GM12892 (cell line): Measurements from ENCODE around the gene KRTAP5-4.
"Not testable (repeated sequence)": the region's sequence is repeated elsewhere in the genome, so short reads cannot be mapped to it uniquely, and the experiment has no call there.

Experiments
- DNase-seq: peaks from one replicate; pipeline ENCODE4 v3.0.0; 2011; ENCODE audit not compliant: insufficient read length
- FAIRE-seq: peaks from 2 replicates; lab custom pipeline; 2011; peaks lifted over from hg19 to GRCh38; lab: Jason Lieb, UNC
- POLR2A ChIP-seq: IDR thresholded peaks from 2 replicates; pipeline ENCODE4 v1.6.1; 2011; ENCODE audit warnings: low read depth, low read length, control low read depth
- POLR2AphosphoS5 ChIP-seq: IDR thresholded peaks from 2 replicates; pipeline ENCODE4 v1.6.1; 2011; ENCODE audit warnings: low read depth, low read length, control low read depth
- TAF1 ChIP-seq: IDR thresholded peaks from 2 replicates; pipeline ENCODE4 v1.6.1; 2011; ENCODE audit warnings: low read depth, mild to moderate bottlenecking, control low read depth, low read length, borderline replicate concordance

KRTAP5-4 gene

GRCh38 chr11:1630271-1630670 is 8.3 kb upstream of the KRTAP5-4 start:
- no peak for DNase-seq
- FAIRE-seq: no peak

DNA sequence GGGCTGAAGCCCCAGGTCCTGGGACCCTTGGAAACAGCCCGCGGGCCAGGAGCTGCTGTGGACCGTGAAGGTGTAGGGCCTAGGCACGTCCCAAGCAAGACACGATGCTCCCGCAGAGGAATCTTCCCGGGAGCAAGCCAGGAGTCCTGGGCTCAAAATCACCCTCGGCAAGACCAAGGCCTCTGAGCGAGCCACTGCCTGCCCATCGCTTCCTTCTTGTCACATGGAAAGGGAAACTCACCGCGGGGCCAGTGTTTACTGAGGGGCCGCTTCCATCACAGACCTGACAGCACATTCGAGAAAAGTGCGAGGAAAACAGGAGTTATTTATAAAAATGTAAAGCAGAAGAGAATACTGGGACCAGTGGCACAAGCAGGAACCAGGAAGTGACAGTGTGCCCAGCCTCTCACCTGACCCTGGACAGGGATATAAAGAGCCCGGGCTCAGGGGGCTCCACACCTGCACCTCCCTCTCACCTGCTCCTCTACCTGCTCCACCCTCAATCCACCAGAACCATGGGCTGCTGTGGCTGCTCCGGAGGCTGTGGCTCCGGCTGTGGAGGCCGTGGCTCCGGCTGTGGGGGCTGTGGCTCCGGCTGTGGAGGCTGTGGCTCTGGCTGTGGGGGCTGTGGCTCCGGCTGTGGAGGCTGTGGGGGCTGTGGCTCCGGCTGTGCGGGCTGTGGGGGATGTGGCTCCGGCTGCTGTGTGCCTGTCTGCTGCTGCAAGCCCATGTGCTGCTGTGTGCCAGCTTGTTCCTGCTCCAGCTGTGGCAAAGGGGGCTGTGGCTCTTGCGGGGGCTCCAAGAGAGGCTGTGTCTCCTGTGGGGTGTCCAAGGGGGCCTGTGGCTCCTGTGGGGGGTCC is 7.6 kb upstream of the KRTAP5-4 start, which contains the start of gene KRTAP5-5:
KRTAP5-5 (plus strand) TSS at position 450 of the 860 bp plus-strand sequence; CDS start at position 516, 66 bp downstream.
- FAIRE-seq: no peak
- TF ChIP-seq POLR2AphosphoS5 (no peak), POLR2A (no peak), TAF1 (no peak)
- DNase-seq: no peak

More at GRCh38 chr11:1630271-1630670, 8.3 kb upstream of the KRTAP5-4 start:
- TF ChIP-seq TAF1 (no peak), POLR2A (no peak), POLR2AphosphoS5 (no peak)

DNA sequence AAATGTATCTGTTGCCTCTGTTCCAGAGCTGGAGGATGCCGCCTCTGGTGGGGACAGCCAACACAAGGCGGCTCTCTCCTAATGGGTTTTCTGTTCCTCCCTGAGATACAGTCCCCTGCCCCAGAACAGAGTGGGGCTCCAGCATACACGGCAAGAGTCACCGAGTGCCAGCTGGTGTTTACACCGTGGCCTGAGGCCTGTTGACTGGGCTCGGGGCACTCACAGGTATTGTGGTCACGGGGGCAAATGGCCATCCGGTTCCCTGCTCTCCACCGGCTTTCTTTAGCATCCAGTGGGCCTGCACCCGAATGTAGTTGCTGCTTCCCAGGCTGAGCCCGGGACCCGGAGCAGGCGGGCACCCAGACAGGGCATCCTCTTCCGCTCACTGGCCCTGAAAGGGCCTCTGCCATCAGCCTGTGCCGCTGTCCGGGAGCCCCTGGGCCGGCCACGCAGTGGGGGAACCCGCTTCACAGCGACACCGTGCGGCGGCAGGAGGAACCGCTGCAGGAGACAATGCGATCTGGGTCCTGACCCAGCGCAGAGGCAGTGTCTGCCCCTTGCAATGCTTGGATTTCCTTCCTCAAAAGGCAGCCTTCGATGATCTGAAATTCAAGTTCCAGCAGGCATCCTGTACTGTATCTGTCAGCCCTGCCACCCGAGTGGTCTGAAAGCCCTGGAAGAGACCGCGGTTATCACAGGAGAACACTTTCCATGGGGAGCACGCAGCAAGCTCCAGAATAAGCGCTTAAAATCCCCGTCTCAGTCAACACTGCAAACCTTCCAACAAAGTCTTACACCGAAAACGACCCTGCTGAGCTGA is 6.8 kb upstream of the KRTAP5-4 start:
- DNase-seq: peak; percentile 73
- peak; percentile 44 for FAIRE-seq

GRCh38 chr11:1625541-1625940 is 3.6 kb upstream of the KRTAP5-4 start:
- DNase-seq (no peak), FAIRE-seq (no peak)
- TF ChIP-seq POLR2AphosphoS5 (no peak), TAF1 (no peak), POLR2A (no peak)

More for the DNA sequence above, 6.8 kb upstream of the KRTAP5-4 start:
- TF ChIP-seq POLR2A (no peak), POLR2AphosphoS5 (no peak), TAF1 (no peak)

DNA sequence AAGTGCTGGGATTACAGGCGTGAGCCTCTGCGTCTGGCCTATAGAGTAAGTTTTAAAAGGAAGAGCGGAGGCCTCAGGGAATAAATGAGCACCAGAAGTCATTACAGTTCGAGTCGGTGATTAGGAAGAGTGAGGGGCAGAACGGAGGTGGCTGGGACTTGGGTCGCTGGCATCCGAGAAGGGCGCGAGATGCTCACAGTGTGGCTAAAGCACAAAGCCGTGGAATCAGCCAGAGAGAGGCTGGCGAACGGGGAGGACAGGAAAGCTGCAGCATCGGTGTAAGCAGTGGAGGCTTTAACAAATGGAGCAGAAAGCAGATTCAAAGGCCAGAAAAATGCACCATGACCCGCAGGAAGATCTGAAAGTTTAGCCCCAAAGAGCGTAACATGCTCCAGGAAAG is 2.7 kb upstream of the KRTAP5-4 start:
- TF ChIP-seq TAF1 (no peak), POLR2A (no peak), POLR2AphosphoS5 (no peak)
- DNase-seq: no peak
- no peak for FAIRE-seq

GRCh38 chr11:1623716-1624115 is 1.8 kb upstream of the KRTAP5-4 start:
- no peak for FAIRE-seq
- no peak for DNase-seq
- TF ChIP-seq POLR2A (no peak), POLR2AphosphoS5 (no peak), TAF1 (no peak)

GRCh38 chr11:1619449-1619848 is 2.5 kb downstream of the KRTAP5-4 start:
- TF ChIP-seq POLR2AphosphoS5 (no peak), POLR2A (no peak), TAF1 (no peak)
- FAIRE-seq (no peak), DNase-seq (no peak)

- no peak for TF ChIP-seq POLR2A
- no peak for TF ChIP-seq TAF1
- TF ChIP-seq POLR2AphosphoS5: no peak
- FAIRE-seq: no peak
- DNase-seq: no peak
Measured at GRCh38 chr11:1618231-1618630, 3.7 kb downstream of the KRTAP5-4 start.

GRCh38 chr11:1608363-1608762 is 13.6 kb downstream of the KRTAP5-4 start, which contains the start of gene KRTAP5-3:
Gene KRTAP5-3 (minus strand): TSS chr11:1608463. CDS start chr11:1608385, 78 bp downstream.
- TF ChIP-seq TAF1 (no peak), POLR2A (no peak), POLR2AphosphoS5 (no peak)
- no peak for FAIRE-seq
- no peak for DNase-seq

- not testable (repeated sequence) for FAIRE-seq, DNase-seq
Measured at GRCh38 chr11:1607901-1608300, 14.0 kb downstream of the KRTAP5-4 start.

DNA sequence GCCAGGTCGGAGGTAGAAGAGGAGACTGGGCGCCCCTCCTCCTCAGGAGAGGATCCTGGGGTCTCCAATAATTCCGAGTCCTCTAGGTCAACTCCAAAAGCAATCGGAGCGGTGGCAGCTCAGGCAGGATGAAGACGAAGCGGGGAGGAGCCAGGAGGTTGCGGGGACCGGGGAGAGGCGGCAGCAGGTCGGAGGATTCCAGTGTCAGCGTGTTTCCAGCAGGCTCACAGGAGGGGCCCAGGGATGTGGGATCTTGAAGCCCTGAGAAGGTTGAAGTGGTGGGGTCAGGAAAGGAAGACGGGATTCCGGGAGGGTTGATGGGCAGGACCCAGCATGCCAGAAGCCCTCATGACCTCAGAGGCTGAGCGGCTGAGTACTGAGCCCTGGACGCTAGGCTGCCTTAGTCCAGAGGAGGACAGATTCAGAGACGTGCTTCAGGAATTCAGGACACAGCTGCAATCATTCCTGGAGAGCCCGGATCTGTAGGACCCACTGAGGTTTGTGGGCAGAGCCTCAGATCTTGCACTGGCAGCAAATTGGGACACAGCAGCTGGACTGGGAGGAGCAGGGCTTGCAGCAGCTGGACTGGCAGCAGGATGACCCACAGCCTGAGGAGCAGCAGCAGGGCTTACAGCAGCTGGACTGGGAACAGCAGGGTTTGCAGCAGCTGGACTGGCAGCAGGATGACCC is 14.6 kb downstream of the KRTAP5-4 start:
- not testable (repeated sequence) for FAIRE-seq

DNA sequence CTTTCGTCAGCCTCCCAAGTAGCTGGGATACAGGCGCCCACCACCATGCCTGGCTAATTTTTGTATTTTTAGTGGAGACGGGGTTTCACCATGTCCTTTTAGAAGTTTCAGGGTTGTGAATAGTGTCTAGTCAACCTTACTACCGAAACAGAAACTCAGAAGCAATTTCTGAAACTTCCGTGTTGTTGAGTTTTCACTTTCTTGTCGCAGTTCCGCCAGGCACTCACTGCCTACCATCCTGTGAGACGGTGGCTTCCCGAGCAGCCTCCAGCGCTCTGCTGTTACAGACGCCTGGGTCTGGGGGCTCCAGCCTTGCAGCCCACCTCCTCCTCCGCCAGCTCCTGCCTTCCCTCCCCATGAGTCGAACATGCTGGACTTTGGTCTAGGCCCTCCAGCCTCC is 16.0 kb downstream of the KRTAP5-4 start:
- peak; percentile 97 for FAIRE-seq
- peak; percentile 61 for DNase-seq

More for the DNA sequence above, 14.6 kb downstream of the KRTAP5-4 start:
- not testable (repeated sequence) for DNase-seq
